OCI-LY7 (cell line): Measurements from ENCODE around the gene TRIM29. TPM values are rescaled to one million over a fixed set of nuclear protein-coding genes. Genes with fewer than 3 reads are reported as not detected.

Experiments used
- BruUV-seq: library from RNA; stranded (reverse); fragments of 400-500 nt; replicated peaks from 2 replicates; lab custom pipeline; 2021; lab: Mats Ljungman, UMichigan
- CTCF ChIA-PET: fragments of 300-600 bp; sonication (Branson Sonifier 250); formaldehyde crosslinking; loops from one replicate; lab custom pipeline; 2022; ENCODE audit warnings: antibody characterized with exemption; ENCODE audit not compliant: unreplicated experiment; lab: Charles Lee
- POLR2A ChIA-PET: fragments of 300-600 bp; sonication (Branson Sonifier 250); formaldehyde crosslinking; loops from one replicate; lab custom pipeline; 2022; ENCODE audit warnings: antibody characterized with exemption; lab: Charles Lee
- DNase-seq: peaks from one replicate; pipeline ENCODE4 v3.0.0-alpha.2; 2015; ENCODE audit warnings: low spot score
- H2AFZ ChIP-seq: fragments of 200-600 bp; sonication (generic), shearing (Covaris generic); 2 replicates; pipeline ENCODE4 v1.6.1; 2014; ENCODE audit warnings: mild to moderate bottlenecking, antibody characterized with exemption, low read length, moderate library complexity
- H3K27ac ChIP-seq: fragments of 200-600 bp; sonication (generic); 2 replicates; pipeline ENCODE4 v1.5.1; 2014; ENCODE audit warnings: mixed run types, low read depth, mild to moderate bottlenecking, moderate library complexity, low read length, inconsistent platforms; ENCODE audit not compliant: poor library complexity, severe bottlenecking
- H3K36me3 ChIP-seq: fragments of 200-600 bp; sonication (generic); 2 replicates; pipeline ENCODE4 v1.6.1; 2014; ENCODE audit warnings: mild to moderate bottlenecking, antibody characterized with exemption, low read length, moderate library complexity, mixed read lengths; ENCODE audit not compliant: insufficient read depth
- H3K4me1 ChIP-seq: fragments of 200-600 bp; sonication (generic); 2 replicates; pipeline ENCODE4 v1.5.1; 2014; ENCODE audit warnings: mild to moderate bottlenecking, low read length; ENCODE audit not compliant: insufficient read depth, poor library complexity, severe bottlenecking
- H3K4me2 ChIP-seq: fragments of 200-600 bp; sonication (generic); 2 replicates; pipeline ENCODE4 v1.6.1; 2014; ENCODE audit warnings: mild to moderate bottlenecking, low read length
- H3K4me3 ChIP-seq: fragments of 200-600 bp; sonication (generic); 2 replicates; pipeline ENCODE4 v1.5.1; 2014; ENCODE audit warnings: mild to moderate bottlenecking, low read depth, low read length; ENCODE audit not compliant: poor library complexity, severe bottlenecking
- H3K79me2 ChIP-seq: fragments of 200-600 bp; sonication (generic); 2 replicates; pipeline ENCODE4 v1.6.1; 2016; ENCODE audit warnings: low read depth, mild to moderate bottlenecking, low read length, moderate library complexity, mixed read lengths; ENCODE audit not compliant: insufficient read depth
- H3K9me2 ChIP-seq: fragments of 200-600 bp; sonication (generic); 2 replicates; pipeline ENCODE4 v1.6.1; 2016; ENCODE audit warnings: mild to moderate bottlenecking, low read length, mixed read lengths; ENCODE audit not compliant: insufficient read depth
- H3K9me3 ChIP-seq: fragments of 200-600 bp; sonication (generic); 2 replicates; pipeline ENCODE4 v1.6.1; 2014; ENCODE audit warnings: mild to moderate bottlenecking, mixed run types, low read length, mixed read lengths
- H4K20me1 ChIP-seq: fragments of 200-600 bp; sonication (generic); 2 replicates; pipeline ENCODE4 v1.6.1; 2014; ENCODE audit warnings: mild to moderate bottlenecking, antibody characterized with exemption, low read length, moderate library complexity, mixed read lengths; ENCODE audit not compliant: insufficient read depth
- EZH2phosphoT487 ChIP-seq: fragments of 200-600 bp; sonication (generic); IDR thresholded peaks from 2 replicates; pipeline ENCODE4 v1.6.1; 2018; ENCODE audit warnings: low read depth, borderline replicate concordance, mild to moderate bottlenecking, mixed run types, antibody characterized with exemption, low read length, moderate library complexity, mixed read lengths
- intact Hi-C: fragments of 100-400 bp; cut with micrococcal nuclease; formaldehyde crosslinking; loops from one replicate; pipeline ENCODE4 v1.10.0; 2022; ENCODE audit not compliant: unreplicated experiment
- total RNA-seq, 2 experiments: library from RNA; depleted of rRNA in 1 of 2; stranded (reverse); fragments of >200 nt in 1 of 2; shearing (Covaris generic) in 1 of 2; gene quantifications; 2 replicates each; pipeline ENCODE4 v1.2.3, GENCODE V29; 2014 to 2022
- TF ChIP-seq, protein P1 (sequence below): fragments of 200-600 bp; sonication (generic); conservative IDR thresholded peaks from 2 replicates; pipeline ENCODE4 v1.5.1; 2014; ENCODE audit warnings: mild to moderate bottlenecking, antibody characterized with exemption, low read length, moderate library complexity, mixed read lengths

TRIM29 gene
- total RNA-seq, 2 experiments from 2014 or later, result not detected

DNA sequence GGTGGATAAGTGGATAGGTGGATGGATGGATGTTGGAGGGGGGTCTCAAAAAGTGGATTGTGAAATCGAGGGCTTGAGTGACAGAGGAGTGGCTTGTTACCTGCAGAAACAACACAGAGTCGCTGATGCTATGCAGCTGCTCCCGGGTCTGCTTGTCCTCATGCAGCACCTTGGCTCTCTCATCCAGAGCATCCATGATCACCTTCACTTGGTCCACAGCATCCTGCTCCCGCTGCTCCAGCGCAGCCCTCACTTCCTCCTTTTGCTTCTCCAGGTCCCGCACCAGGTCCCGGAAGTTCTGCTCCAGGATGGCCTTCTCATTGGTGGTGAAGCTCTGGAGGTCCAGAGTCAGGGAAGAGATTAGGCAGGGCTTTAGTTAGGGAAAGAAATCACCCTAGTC is 10.7 kb downstream of the TRIM29 start:
- no peak for DNase-seq
- H3K36me3 ChIP-seq, result no peaks in the 10 kb centered on the region
- no peak for TF ChIP-seq EZH2phosphoT487
- TF ChIP-seq, protein P1, sequence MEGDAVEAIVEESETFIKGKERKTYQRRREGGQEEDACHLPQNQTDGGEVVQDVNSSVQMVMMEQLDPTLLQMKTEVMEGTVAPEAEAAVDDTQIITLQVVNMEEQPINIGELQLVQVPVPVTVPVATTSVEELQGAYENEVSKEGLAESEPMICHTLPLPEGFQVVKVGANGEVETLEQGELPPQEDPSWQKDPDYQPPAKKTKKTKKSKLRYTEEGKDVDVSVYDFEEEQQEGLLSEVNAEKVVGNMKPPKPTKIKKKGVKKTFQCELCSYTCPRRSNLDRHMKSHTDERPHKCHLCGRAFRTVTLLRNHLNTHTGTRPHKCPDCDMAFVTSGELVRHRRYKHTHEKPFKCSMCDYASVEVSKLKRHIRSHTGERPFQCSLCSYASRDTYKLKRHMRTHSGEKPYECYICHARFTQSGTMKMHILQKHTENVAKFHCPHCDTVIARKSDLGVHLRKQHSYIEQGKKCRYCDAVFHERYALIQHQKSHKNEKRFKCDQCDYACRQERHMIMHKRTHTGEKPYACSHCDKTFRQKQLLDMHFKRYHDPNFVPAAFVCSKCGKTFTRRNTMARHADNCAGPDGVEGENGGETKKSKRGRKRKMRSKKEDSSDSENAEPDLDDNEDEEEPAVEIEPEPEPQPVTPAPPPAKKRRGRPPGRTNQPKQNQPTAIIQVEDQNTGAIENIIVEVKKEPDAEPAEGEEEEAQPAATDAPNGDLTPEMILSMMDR, result no peak
- no peaks in the 10 kb centered on the region for H3K9me2 ChIP-seq
- H3K4me2 ChIP-seq, result no peak overlapping the region
- H3K4me3 ChIP-seq, result no peak overlapping the region
- H3K4me1 ChIP-seq, result no peaks in the 10 kb centered on the region
- no peak overlapping the region for H2AFZ ChIP-seq
- POLR2A ChIA-PET, result no interaction called here
- CTCF ChIA-PET, result no interaction called here
- intact Hi-C loops, result no loop called here
- no peak overlapping the region for H3K27ac ChIP-seq
- no peaks in the 10 kb centered on the region for H3K9me3 ChIP-seq
- H4K20me1 ChIP-seq, result no peaks in the 10 kb centered on the region
- no TSS peak for BruUV-seq
- no peaks in the 10 kb centered on the region for H3K79me2 ChIP-seq

DNA sequence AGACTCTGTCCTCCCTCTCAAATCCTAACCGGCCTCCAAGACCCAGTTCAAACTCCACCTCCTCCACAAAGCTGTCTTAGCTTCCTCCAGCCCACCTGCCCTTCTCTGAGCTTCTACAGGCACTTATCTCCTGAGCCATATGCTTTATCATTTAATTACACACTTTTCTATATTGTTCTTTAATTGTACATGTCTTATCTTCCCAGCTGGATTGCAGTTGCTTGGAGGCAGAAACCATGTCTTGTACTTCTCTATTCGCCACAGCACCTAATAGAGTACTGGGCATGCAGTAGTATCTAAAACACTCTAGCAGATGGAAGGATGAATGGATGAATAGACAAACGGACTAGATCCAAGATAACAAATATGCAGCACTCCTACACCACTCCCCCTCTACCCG is 11.3 kb downstream of the TRIM29 start:
- no peak overlapping the region for H3K4me3 ChIP-seq
- no peak for DNase-seq
- no peak overlapping the region for H2AFZ ChIP-seq
- no peaks in the 10 kb centered on the region for H3K9me3 ChIP-seq
- CTCF ChIA-PET, result no interaction called here
- H3K4me1 ChIP-seq, result no peaks in the 10 kb centered on the region
- H3K27ac ChIP-seq, result no peak overlapping the region
- intact Hi-C loops, result no loop called here
- H3K79me2 ChIP-seq, result no peaks in the 10 kb centered on the region
- TF ChIP-seq, protein P1, result no peak
- TF ChIP-seq EZH2phosphoT487, result no peak
- POLR2A ChIA-PET, result no interaction called here
- H3K9me2 ChIP-seq, result no peaks in the 10 kb centered on the region
- no TSS peak for BruUV-seq
- H3K36me3 ChIP-seq, result no peaks in the 10 kb centered on the region
- H3K4me2 ChIP-seq, result no peak overlapping the region
- H4K20me1 ChIP-seq, result no peaks in the 10 kb centered on the region

DNA sequence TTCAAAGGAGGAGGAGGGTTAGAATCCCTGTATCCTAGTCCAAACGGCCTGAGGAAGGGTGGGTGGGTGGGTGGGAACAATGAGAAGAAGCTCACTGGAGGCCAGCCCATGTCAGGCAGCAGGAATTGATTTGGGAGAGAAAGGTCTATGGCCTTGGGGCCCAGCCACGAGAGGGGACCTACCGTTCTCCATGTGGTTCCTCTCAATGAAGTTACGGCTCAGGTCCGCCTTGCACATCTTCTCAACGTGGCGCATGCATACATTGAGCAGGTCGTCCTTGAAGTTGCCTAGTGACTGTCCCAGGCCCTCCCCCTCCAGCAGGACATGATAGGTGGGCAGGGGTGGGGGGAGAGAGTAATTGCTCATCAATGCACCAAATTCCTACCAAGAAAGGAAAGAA is 12.4 kb downstream of the TRIM29 start:
- POLR2A ChIA-PET, result interaction anchor here (0.5 to 1.0 kb wide), 2 partner anchors 35 to 71 kb away, joined by 3 read pairs; no protein-coding TSS in a partner anchor
- CTCF ChIA-PET, result no interaction called here
- H3K4me1 ChIP-seq, result no peaks in the 10 kb centered on the region
- no peak overlapping the region for H2AFZ ChIP-seq
- DNase-seq, result no peak
- TF ChIP-seq, protein P1, result no peak
- no peak for TF ChIP-seq EZH2phosphoT487
- no peaks in the 10 kb centered on the region for H3K36me3 ChIP-seq
- no peak overlapping the region for H3K4me2 ChIP-seq
- H3K79me2 ChIP-seq, result no peaks in the 10 kb centered on the region
- intact Hi-C loops, result no loop called here
- no peaks in the 10 kb centered on the region for H3K9me3 ChIP-seq
- no peak overlapping the region for H3K4me3 ChIP-seq
- H3K27ac ChIP-seq, result no peak overlapping the region
- no peaks in the 10 kb centered on the region for H4K20me1 ChIP-seq
- BruUV-seq, result no TSS peak
- H3K9me2 ChIP-seq, result no peaks in the 10 kb centered on the region
